Kidney glomerular epithelial cell (primary cell): Measurements from ENCODE around the gene SETD6.
"Not testable (repeated sequence)": the region's sequence is repeated elsewhere in the genome, so short reads cannot be mapped to it uniquely, and the experiment has no call there.

Experiments
- DNase-seq: peaks from one replicate; lab custom pipeline; 2025; lab: John Stamatoyannopoulos, UW

Gene SETD6

GRCh38 chr16:58515125-58515870 is at the start of gene SETD6:
TSS of gene SETD6 (plus strand) at chr16:58515517. CDS start at chr16:58515538, 21 bp downstream.
- DNase-seq: peak; percentile 52

- no peak for DNase-seq
Measured at GRCh38 chr16:58465817-58466216, 49.5 kb upstream of the SETD6 start.

GRCh38 chr16:58466396-58466795 is 48.9 kb upstream of the SETD6 start:
- DNase-seq: no peak

DNA sequence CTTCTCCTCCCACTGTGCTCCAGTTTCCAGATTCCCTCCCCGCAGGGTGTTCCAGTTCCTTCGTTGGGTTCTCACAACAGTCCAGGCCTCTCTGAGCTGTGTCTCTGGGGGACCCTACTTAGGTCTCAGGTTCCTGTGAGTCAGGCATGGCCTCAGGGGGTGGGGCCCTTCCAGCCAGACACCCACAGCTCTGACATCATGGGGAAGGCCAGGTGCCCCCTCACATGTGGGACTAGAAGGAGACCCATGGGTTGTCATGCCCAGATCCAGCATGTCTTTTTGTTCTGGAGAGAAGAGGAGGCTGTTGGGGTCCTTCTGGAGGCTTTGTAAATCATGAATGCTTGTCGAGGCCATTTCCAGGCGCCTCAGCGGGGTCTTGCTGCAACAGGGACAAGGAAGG is 47.4 kb upstream of the SETD6 start:
- no peak for DNase-seq

GRCh38 chr16:58471209-58471975 is 43.9 kb upstream of the SETD6 start:
- DNase-seq: no peak

DNA sequence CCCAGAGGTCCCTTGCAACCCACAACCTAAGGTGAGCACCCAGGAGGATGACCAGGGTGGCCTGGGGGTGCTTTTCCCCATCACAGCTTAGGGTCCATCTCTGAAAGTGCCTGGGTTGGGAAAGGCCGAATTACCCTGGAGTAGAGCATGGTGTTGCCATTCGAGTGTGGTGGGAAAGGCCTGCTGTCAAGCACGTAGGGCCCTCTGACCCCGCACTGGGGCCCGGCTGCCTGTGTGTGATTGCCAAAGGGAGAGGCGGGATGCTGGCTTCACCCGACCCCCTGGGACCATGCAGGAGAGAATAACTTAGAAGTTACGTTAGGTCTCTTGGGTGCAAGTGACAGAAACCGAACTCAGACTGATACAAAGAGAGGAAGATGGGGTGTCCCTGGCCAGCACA is 43.1 kb upstream of the SETD6 start:
- DNase-seq: no peak

DNA sequence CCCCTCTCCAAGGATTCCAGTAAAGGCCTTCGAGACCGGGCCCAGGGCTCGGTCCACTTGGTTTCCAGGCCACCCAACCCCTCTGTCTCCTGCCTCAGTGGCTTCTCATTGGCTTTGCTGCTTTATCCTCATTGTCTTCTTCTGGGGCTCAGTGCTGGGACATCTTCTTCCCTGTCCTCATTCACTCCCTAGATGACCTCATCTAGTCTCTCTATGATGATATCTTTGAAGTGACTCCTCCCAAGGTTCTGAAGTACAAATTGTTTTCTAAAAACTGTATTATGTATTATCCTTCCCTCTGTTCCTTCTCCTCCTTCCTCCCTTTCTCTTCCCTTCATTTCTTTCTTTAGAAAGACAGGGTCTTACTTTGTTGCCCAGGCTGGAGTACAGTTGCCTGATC is 42.5 kb upstream of the SETD6 start:
- no peak for DNase-seq

GRCh38 chr16:58474296-58474695 is 41.0 kb upstream of the SETD6 start:
- DNase-seq: no peak

GRCh38 chr16:58475091-58475619 is 40.2 kb upstream of the SETD6 start:
- DNase-seq: no peak

- no peak for DNase-seq
Measured at GRCh38 chr16:58476791-58477190, 38.5 kb upstream of the SETD6 start.

GRCh38 chr16:58478427-58478826 is 36.9 kb upstream of the SETD6 start:
- DNase-seq: no peak

- no peak for DNase-seq
Measured at GRCh38 chr16:58481226-58481869, 34.0 kb upstream of the SETD6 start.

DNA sequence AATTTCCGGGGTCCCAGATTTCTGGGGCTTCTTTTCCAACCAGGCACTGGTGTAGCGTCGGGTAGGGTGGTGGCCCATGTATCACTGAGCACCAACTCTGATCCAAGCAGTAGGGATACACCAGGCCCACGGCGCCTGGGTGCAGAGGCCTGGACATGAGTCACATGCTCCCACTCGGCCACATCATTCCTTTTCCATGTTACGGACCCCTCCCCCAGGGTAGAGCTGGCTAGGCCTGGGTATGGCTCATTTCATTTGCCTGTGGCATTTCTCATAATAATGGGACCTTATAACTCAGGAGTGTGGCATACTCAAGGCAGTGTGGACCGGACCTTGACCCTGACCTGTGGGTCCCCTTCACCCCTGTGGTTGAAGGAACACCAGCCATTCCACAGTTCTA is 33.4 kb upstream of the SETD6 start:
- DNase-seq: no peak

DNA sequence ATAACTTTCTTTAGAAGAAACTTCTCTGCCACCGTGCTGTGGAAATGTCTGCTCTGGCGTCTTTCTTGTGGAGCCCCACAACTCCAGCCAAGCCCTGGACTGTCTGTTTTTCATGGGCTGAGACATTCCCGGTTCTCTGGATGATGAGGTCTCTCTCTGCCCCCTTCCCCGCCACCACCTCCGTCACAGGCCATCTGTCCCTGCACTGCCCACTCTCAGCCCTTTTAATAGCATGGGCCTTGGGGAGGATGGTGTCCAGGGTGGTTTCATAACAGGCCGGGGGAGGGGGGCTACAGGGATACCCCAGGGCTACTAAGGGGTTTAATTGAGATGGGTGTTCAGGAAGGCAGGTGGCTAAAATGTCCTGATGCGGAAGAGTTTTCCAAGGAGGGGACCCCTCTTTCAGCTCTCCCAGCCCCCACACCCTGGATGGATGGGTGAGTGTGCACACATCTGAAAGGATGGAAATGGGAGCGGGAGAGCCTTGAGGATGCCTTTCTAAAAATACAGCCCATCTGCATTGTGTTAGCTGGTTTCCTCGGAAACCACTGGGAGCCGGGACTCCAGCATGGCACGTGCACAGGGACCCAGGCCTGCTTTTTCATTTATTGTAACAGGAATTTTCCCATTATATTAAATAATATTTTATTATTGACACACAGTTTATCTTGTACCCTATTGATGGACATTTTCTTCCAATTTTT is 30.0 kb upstream of the SETD6 start:
- no peak for DNase-seq

DNA sequence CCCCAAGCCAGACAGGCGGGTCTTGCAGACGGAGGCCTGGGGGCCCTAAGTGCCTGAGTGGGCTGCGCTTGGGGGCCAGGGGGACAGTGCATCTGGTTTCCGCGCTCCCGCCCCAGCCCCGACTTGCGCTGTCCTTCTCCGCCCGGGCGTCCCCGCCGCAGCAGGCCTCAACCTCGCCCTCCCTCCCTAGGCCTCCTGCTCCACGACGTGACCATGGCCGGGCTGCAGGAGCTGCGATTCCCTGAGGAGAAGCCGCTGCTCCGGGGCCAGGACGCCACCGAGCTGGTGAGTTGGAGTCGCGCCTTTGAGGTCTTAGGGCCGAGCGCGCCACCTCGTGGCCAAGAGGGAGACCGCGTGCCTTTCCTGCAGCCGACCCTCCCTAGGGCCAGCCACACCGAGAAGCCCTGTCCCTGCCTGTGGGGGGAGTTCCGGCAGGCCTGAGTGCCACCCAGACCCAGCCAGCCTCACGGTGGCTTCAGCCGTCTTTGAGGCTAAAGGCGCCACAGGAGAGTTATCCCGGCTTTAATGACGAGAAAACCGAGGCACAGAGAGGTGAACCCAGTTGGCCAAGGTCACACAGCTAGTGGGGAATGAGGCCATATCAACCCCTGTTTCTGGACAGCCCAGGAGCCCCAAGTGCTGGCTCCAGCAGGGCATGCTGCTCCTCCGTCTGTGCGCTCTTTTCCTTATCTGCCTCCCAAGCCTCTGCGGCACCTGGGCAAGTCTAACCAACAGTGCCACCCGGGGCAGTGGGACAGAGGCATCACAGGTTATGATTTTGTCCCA is 27.6 kb upstream of the SETD6 start:
- DNase-seq: peak; percentile 20

- no peak for DNase-seq
Measured at GRCh38 chr16:58488531-58488930, 26.8 kb upstream of the SETD6 start.

DNA sequence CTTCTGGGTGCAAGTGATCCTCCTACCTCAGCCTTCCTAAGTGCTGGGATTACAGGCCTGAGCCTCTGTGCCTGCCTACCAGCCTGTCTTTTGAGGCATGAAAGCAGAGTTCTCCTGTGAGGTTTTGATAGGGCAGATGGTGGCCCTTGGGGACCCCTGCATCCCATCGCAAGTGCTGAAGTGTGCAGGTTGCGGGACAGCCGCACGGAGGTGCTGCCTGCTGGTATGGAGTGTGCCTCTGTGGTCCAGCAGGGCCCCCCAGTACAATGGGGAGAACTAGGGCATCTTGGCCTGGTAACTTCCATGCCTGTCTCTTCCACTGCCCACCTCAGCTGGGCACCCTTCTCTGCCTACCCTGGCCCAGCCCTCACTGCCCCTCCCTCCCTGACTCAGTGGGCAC is 25.3 kb upstream of the SETD6 start:
- no peak for DNase-seq

DNA sequence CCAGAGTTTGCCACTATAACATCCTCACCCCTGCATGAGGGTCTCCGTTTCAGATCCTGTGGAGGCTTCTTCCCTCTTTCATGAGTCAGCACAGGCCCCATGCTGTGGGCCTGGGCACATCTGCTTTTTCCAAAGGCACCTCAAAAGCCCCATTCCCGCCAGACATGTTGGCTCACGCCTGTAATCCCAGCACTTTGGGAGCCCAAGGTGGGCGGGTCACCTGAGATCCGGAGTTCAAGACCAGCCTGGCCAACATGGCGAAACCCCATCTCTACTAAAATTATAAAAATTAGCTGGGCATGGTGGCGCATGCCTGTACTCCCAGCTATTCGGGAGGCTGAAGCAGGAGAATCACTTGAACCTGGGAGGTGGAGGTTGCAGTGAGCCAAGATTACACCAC is 24.8 kb upstream of the SETD6 start:
- not testable (repeated sequence) for DNase-seq

GRCh38 chr16:58492066-58492465 is 23.3 kb upstream of the SETD6 start:
- no peak for DNase-seq

DNA sequence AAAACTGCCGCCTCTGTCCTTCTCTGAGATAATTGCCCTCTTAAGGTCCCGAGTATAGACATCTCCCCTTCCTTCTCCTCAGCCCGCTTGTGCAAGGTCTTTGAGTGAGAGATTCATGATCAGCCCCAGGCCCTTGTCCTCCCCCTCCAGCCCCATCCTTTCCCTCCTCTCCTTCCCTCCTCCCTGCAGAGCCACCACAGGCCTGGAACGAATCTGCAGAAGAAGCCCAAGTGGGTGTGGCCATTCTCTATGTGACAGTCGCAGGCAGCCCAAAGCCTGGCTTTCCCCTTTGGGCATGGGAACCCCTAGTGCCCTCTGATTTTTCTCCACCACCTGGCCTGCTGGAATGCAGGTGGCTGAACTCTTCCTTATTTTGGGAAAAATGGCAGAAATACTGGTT is 22.6 kb upstream of the SETD6 start:
- DNase-seq: no peak

GRCh38 chr16:58493756-58494431 is 21.4 kb upstream of the SETD6 start:
- DNase-seq: no peak
